Nucleus accumbens (tissue), 56 donors: ENCODE data around the gene SOBP.
A peak's percentile ranks its signal among the peaks of the same experiment; 100 is the strongest.

Source experiments
- DNase-seq, 56 donors: peaks; one replicate each; lab custom pipeline; 2025; lab: John Stamatoyannopoulos, UW

SOBP gene

DNA sequence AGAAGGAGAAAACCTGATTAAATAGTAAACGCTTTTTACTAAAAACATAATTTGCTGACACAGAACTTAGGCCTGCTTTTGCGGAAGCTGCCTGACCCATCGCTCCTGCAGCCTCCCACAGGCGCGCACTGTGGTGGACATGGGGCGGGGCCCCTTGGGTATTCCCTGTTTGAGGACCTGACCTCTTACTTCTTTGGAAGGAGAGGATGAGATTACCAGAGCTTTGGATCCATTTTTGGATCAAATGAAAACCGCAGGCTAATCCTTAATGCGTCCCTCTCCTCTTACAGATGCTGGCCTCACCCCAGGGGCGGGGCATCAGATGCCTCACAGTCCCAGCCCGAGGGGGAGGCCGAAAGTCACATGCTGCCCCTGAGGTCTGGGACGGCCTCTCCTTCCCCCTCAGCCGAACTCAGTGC is 183.2 kb downstream of the SOBP start:
- DNase-seq, result no peak

DNA sequence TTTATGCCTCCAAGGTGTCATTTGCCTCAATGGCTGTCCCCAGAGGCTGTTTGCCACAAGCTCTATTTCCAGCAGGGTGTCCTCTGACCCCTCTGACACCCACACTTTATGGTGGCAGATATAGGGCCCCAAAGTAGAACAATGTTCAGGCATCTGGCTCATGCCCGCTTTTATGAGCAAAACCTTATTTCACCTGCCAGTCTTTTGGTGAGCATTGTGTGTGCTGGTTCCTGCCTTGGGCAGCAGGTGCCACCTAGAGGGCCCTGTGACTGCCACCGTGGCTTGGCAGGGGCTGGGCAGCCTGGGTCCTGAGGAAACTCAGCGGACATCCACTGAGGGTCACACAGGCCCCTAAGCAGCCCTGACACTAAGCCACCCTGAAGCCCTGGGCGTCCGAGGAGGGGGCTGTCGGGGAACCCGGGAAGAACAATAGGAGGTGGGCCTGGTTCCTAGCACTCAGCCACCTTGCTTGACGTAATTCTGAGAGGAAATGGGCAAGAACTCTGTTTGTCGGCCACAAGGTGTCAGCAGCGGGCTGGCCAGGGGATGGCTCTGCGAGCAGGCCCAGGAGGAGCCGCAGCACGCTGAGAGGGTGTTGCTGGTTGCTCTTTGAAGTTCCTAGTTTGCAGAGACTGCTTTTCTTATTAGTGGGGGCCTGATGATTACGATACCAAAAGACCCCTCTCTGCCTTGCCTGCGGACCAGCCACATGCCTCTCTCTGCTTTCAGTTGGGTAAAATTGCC is 185.2 kb downstream of the SOBP start:
- DNase-seq, result peak in 54 of 56 donors; percentile 17 to 86 (median 65)

- no peak for DNase-seq
These were observed 186.1 kb downstream of the SOBP start for GRCh38 chr6:107676042-107676441.

DNA sequence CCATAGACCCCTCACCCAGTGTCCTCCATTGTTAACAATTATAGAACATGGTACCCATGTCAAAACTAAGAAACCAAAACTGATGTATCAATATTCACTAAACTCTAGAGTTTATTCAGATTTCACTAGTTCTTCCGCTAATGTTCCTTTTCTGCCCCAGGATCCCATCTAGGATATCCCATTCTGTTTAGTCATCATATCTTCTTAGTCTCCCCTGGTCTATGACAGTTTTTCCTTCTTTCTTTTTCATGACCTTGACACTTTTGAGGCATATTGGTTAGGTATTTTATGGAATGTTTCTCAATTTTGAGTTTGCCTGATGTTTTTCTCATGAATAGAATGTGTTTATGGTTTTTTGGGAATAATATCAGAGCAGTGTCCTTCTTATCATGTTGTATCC is 187.5 kb downstream of the SOBP start:
- DNase-seq, result no peak

- DNase-seq, result no peak
These were observed 189.5 kb downstream of the SOBP start for GRCh38 chr6:107679457-107679856.

DNA sequence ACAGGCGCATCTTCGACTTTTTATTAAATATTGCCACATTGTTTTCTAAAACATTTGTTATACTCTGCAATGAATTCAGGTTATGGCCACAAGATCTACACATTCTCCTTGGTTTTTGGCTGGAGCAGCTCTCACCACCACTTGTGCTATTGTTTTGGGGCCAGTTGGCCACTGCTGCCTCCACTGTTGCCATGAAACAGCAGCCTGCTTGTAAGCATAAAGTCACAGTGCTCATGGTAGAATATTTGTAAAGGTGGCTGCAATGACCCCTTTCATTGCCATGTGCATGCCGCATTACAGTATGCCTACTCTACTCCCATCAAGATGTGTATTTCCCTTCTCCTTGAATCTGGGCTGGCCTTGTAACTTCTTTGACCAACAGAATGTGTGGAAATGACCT is 192.8 kb downstream of the SOBP start:
- DNase-seq, result no peak

GRCh38 chr6:107683183-107683582 is 193.3 kb downstream of the SOBP start:
- DNase-seq, result no peak

GRCh38 chr6:107684996-107685395 is 195.1 kb downstream of the SOBP start:
- no peak for DNase-seq

GRCh38 chr6:107689190-107689589 is 199.3 kb downstream of the SOBP start:
- no peak for DNase-seq

GRCh38 chr6:107689951-107690642 is 200.2 kb downstream of the SOBP start:
- no peak for DNase-seq

DNA sequence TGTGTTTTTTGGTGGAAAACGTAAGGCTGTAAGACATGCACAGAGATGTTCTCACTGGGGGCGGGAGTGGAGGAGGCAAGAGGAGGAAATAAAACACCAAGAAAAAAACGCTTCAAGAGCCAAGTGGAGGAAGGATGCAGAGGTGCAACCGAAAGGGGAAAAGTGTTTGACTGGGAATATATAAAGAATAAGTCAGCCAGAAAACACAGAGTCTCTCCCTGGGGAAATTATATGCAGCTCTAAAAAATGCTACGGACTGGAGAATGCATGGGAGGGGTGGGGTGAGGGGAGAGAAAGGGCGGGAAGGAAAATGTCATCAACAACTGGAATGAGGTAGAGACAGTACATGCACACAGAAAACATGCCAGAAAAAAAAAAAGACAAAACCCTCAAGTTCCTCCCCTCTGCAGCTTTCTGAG is 200.7 kb downstream of the SOBP start:
- peak in 7 of 56 donors; percentile 11 to 38 (median 24) for DNase-seq

GRCh38 chr6:107691062-107691751 is 201.3 kb downstream of the SOBP start:
- no peak for DNase-seq

- no peak for DNase-seq
These were observed 202.4 kb downstream of the SOBP start for GRCh38 chr6:107692351-107692750.

DNA sequence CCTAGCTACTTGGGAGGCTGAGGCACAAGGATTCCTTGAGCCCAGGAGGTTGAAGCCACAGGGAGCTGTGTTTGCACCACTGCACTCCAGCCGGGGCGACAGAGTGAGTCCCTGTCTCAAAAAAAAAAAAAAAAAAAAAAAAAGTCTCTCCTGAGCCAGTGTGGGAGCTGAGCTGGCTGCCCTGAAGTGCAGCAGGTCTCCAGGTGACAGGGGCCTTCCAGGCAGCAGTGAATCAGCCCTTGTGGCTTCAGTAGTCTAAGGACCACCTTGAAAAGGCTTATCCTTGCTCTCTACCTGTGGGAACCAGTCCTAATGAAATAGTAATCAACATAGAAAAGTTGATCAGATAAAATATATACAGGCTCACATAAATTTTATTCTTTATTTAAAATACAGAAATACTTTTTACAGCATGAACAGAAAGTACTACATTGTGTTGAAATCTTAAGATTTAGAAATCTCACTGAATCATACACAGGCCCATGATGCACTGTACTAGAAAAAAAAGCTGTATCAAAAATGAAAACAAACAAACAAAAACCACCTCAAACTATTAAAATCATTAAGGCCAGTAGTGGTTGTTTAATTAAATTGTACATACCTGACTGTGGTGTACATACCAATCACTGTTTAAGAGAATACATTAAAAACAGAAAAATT is 205.3 kb downstream of the SOBP start:
- no peak for DNase-seq

- no peak for DNase-seq
These were observed 207.8 kb downstream of the SOBP start for GRCh38 chr6:107697682-107698081.

GRCh38 chr6:107698146-107698545 is 208.2 kb downstream of the SOBP start:
- no peak for DNase-seq

GRCh38 chr6:107699254-107699653 is 209.3 kb downstream of the SOBP start:
- DNase-seq, result no peak

DNA sequence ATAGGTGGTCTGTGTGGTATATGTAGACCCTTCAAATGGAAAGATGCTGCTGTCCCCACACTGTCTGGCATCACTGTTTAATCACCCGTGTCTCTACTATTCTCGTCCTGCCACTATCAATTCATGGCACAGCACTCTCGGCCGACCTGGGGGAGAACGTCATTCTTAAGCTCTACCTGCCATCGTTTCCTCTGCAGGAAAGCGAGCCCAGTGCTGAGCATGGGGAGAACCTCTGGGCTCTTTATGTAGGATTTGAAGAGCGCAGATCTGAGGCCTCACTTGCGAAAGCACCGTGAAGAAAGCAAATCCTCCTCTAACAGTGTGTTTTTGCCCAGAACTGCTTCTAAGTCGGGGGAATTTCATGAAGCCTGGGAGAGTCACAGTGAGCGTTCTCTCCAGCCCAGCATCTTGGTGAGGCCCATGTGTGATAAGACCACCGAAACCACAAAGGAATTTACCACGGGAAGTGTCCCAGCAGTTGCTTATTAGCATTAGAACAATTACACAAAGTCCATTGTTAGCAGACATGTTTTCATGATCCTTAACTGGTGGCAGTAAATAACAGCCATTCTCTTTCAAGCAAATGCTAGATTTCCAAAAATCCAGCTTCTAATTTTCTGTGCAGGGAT is 209.9 kb downstream of the SOBP start:
- no peak for DNase-seq

GRCh38 chr6:107703606-107704005 is 213.7 kb downstream of the SOBP start:
- DNase-seq, result no peak

- DNase-seq, result peak in 6 of 56 donors; percentile 4 to 32 (median 13)
These were observed 214.6 kb downstream of the SOBP start for GRCh38 chr6:107704347-107705013.
